Measurements from ENCODE around the gene RGS19.

RGS19 gene

DNA sequence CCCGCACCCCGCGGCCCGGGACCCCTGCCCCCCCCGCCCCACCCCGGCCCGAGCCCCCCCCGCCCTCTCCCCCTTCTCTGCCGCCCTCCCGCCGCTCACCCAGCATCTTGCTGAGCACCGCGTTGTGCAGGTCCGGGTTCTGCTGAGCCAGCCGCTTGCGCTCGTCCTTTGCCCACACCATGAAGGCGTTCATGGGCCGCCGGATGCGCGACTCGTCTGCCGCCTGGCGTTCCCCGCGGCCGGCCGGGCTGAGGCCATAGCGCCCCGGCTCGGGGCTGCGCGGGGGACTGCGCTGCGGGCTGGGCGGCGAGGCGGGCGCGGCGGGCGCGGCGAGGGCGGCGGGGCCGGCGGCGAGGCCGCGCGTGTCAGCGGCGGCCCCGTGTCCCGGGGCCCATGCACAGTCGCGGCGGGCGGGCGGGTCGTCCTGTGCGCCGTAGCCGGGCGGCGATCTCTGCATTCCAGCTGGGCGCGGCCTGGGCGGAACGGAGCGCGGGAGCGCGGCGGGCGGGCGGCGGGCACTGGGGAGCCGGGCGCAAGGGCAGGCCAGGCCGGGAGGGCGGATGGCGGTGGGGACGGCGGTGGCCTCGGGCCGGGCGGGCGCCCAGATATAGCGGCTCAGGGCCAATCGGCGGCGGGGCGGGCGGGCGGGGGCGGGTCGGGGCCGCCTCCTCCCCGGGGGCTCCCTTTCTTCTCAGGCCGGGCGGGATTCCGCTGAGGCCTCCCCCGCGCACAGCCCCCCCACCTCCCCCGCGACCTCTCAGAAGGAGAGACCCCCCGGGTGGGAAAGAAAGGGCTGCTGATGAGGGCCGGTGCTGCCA lies 30.0 kb downstream of the RGS19 start, which contains the start of gene SOX18:
TSS of gene SOX18 (minus strand) at position 580 of the 818 bp plus-strand sequence. CDS start at position 457, 123 bp downstream.
- no peak for DNase-seq (ENCODE audit: low read depth in 2 of 3, low spot score in 1 of 3)

- no peak for DNase-seq (ENCODE audit: low read depth in 2 of 3, low spot score in 1 of 3)
Observed at GRCh38 chr20:64048402-64049044, 30.8 kb downstream of the RGS19 start.

- no peak for DNase-seq (ENCODE audit: low read depth in 2 of 3, low spot score in 1 of 3)
Observed at GRCh38 chr20:64047968-64048401, 31.3 kb downstream of the RGS19 start.

GRCh38 chr20:64047046-64047389 lies 32.3 kb downstream of the RGS19 start:
- DNase-seq (ENCODE audit: low read depth in 2 of 3, low spot score in 1 of 3), result no peak

DNA sequence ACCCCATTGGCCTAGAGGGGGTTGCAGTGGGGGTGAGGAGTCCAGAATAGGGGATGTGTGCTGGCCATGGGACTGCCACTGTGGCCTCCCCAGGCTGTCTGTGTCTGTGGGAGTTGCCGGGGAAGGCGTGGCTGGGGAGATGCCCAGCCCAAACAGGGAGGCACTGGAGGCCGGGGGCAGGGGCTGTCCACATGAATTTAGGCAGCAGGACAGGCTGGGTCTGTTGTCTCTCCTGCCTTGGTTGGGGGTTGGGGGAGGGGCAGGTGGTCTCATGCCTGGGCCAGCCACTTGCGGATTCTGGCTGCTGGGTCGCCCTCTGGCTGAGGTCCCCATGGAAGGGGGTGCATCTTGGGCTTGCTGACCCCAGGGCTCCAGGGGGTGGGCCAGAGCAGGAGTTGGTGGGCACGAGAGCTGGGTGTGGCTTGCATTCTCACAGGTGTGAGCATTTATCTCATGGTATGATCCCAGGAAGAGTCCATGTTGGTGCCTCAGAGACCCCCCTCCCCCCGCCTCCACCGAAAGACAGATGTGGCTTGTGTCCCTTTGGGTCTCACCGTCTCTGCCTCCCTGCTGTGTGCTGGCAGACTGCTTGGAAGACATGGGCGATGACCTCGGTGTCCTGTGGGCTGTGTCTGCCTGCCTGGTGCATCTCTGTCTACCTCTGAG lies 33.8 kb downstream of the RGS19 start:
- DNase-seq (ENCODE audit: low read depth in 2 of 3, low spot score in 1 of 3), result no peak

DNA sequence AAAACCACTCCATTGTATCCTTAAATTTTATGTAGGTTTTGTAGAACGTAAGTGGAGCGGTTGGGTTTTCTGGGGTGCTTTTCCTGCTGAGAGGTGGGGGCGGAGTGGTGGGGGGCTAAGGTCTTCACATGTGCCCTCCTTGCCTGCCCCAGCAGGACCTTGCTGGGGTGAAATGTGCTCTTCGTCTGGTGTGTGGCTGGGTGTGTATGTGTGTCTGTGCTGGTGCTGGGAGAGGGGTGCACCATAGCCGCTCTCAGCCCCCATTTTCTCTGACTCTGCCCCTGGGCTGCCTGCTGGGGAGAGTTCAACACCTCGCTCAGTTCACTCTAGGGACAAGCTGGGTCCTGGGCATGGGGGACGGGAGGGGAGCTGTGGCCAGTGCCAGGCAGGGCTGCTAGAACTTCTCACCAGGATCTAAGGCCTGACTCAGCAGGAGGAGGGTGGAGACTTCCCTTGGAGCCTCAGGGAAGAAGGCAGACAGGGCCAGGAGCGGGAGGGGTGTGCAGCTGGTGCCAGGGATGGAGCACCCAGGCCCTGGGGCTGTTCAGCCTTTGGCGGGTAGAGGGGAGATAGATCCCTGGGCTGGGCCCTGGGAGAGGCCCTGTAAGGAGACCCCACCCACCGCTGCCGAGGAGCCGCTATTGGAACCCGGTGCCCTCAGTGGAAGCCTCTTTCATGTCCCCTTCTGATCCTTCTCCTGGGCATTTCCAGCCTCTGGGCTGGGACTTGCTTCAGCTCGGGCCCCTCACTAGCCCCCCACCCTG lies 34.7 kb downstream of the RGS19 start:
- DNase-seq (ENCODE audit: low read depth in 2 of 3, low spot score in 1 of 3), result no peak

- DNase-seq (ENCODE audit: low read depth in 2 of 3, low spot score in 1 of 3), result no peak
Observed at GRCh38 chr20:64043768-64044167, 35.5 kb downstream of the RGS19 start.

DNA sequence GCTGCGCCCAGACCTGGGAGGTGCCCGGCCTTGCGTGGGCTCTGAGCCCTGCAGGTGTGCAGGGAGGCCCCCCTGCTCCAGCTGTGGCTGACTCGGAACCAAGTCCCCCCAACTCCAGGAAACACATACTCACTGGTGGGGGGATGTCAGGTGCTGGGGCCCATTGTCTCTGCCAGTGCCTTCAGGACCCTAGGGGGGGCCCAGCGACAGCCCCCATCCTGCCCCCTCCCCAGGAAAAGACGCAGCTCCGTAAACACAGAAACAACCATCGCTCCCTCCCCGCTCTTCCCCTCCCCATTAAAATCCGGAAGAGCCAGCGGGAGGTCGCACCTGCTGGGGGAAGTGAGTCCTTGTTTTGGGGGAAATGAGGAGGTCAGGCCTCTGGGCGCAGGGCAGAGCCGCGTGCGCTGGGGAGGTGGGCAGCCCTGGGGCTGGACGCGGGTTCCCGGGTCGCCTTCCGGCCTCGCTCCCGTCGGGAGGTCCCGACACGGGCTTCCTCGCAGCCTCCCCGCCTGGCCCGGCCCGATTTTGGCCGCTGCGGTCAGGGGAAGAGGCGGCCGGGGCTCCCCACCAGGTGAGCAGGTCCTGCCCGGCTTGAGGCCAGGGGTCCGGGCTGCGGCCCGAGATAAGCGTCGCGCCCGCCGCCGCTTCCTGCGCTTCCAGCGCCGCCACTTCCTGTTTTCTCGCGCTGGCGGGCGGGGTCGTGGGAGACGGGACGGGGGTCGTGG lies 37.1 kb downstream of the RGS19 start:
- DNase-seq (ENCODE audit: low read depth in 2 of 3, low spot score in 1 of 3), result no peak

GRCh38 chr20:64041781-64042053 lies 37.6 kb downstream of the RGS19 start:
- DNase-seq (ENCODE audit: low read depth in 2 of 3, low spot score in 1 of 3), result no peak

- no peak for DNase-seq (ENCODE audit: low read depth in 2 of 3, low spot score in 1 of 3)
Observed at GRCh38 chr20:64041040-64041780, 38.1 kb downstream of the RGS19 start.

GRCh38 chr20:64040231-64041039 lies 38.9 kb downstream of the RGS19 start:
- no peak for DNase-seq (ENCODE audit: low read depth in 2 of 3, low spot score in 1 of 3)

DNA sequence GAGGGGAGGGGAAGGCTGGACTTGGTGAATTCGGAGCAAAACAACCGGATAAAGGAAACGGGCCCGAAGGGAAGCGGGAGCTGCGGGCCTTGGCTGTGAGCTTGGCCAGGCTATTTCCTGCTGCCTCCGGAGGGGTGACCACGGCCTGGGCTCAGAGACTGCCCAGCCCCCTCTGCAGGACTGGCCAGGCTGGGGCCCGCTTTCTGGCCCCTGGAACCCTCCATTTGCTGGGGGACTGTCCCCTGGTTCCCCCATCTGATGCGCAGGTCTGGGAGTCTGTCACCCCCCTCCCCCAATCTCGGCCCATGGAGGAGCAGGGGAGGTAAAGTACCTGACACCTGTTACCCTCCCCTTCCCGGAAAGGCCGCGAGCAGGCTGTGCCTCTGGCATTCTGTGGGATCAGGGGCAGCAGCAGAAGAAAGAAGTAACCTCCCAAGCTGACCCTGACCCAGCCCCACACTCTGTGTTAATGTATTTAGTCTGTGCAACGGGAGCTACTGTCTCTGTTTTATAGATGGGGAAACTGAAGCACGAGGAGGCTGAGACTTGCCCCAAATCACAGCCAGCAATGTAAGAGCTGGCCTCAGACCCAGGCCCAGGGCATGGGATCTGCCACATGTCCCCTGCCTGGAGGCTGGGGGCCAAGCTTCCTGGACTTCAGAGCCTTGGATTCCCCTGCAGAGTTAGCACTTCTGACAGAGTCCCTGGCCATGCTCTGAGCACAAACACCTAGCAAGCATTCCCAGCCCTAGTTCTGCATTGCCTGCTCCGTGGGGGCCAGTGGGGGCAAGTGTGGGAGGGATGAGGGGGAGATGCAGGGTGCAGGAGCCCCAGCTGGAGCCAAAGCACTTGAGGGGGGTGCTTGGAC lies 39.8 kb downstream of the RGS19 start:
- no peak for DNase-seq (ENCODE audit: low read depth in 2 of 3, low spot score in 1 of 3)

GRCh38 chr20:64038565-64039292 lies 40.6 kb downstream of the RGS19 start:
- peak; percentile 49 to 74 (median 71) for DNase-seq (ENCODE audit: low read depth in 2 of 3, low spot score in 1 of 3)

GRCh38 chr20:64038224-64038564 lies 41.1 kb downstream of the RGS19 start:
- DNase-seq (ENCODE audit: low read depth in 2 of 3, low spot score in 1 of 3), result no peak

GRCh38 chr20:64037498-64038213 lies 41.7 kb downstream of the RGS19 start:
- DNase-seq (ENCODE audit: low read depth in 2 of 3, low spot score in 1 of 3), result no peak

DNA sequence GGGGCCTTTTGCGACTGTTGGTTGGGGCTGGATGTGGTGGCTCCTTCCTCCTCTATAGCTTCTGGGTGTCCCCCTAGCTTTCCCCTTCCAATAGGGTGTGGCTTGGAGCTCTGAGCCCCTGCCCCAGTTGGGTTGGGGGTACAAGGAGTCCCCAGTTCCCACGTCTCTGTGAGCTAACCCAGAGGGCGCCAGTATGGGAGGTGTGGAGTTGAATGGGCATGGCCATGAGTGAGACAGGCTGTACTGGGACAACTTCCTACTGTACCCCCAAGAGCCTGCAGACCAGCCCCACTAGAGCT lies 42.2 kb downstream of the RGS19 start:
- DNase-seq (ENCODE audit: low read depth in 2 of 3, low spot score in 1 of 3), result no peak

Data from stimulated activated CD4-positive, alpha-beta T cell treated with anti-CD3 and anti-CD28 coated beads, Interleukin-12 subunit alpha, Interleukin-12 subunit beta, amount 100 ng/mL, for 48 hours (primary cell).